Astrocyte (in vitro differentiated cells and primary cell): ENCODE results near the gene RNGTT. TPM values are rescaled to one million over a fixed set of nuclear protein-coding genes. Genes with fewer than 3 reads are reported as not detected.

ENCODE experiments used
- DNase-seq: peaks from one replicate; pipeline ENCODE4 v3.0.0-alpha.2; 2010; ENCODE audit warnings: low read depth
- FAIRE-seq: peaks from 2 replicates; lab custom pipeline; 2011; peaks lifted over from hg19 to GRCh38; lab: Jason Lieb, UNC
- H2AFZ ChIP-seq: 2 replicates; pipeline ENCODE4 v1.6.0; 2012; ENCODE audit warnings: low read depth, low read length, inconsistent platforms
- H3K27ac ChIP-seq: 2 replicates; pipeline ENCODE4 v1.5.1; 2011; ENCODE audit warnings: low read depth, low read length, inconsistent platforms
- H3K27me3 ChIP-seq: 2 replicates; pipeline ENCODE4 v1.6.0; 2011; ENCODE audit warnings: low read length, inconsistent platforms; ENCODE audit not compliant: insufficient read depth
- H3K36me3 ChIP-seq: 2 replicates; pipeline ENCODE4 v1.5.1; 2011; ENCODE audit warnings: low read length, inconsistent platforms; ENCODE audit not compliant: insufficient read depth
- H3K4me1 ChIP-seq: 2 replicates; pipeline ENCODE4 v1.5.1; 2011; ENCODE audit warnings: low read length, inconsistent platforms; ENCODE audit not compliant: insufficient read depth
- H3K4me2 ChIP-seq: 2 replicates; pipeline ENCODE4 v1.6.0; 2012; ENCODE audit warnings: low read length, inconsistent platforms
- H3K4me3 ChIP-seq: 2 replicates; pipeline ENCODE4 v1.5.1; 2011; ENCODE audit warnings: low read depth, mild to moderate bottlenecking, low read length, inconsistent platforms; ENCODE audit not compliant: insufficient read depth
- H3K79me2 ChIP-seq: 2 replicates; pipeline ENCODE4 v1.6.0; 2012; ENCODE audit warnings: mild to moderate bottlenecking, low read length, inconsistent platforms; ENCODE audit not compliant: insufficient read depth
- H3K9ac ChIP-seq: 2 replicates; pipeline ENCODE4 v1.6.0; 2012; ENCODE audit warnings: mild to moderate bottlenecking, low read length, inconsistent platforms
- H3K9me3 ChIP-seq: 2 replicates; pipeline ENCODE4 v1.5.1; 2012; ENCODE audit warnings: low read depth, mild to moderate bottlenecking, low read length, inconsistent platforms; ENCODE audit not compliant: insufficient read depth
- H4K20me1 ChIP-seq: 2 replicates; pipeline ENCODE4 v1.6.0; 2012; ENCODE audit warnings: low read length, inconsistent platforms; ENCODE audit not compliant: insufficient read depth
- H3K27ac Mint-ChIP-seq: one replicate; pipeline ENCODE4 v1.8.0; 2021; ENCODE audit warnings: mild to moderate bottlenecking, mixed read lengths; ENCODE audit not compliant: unreplicated experiment
- H3K27me3 Mint-ChIP-seq: one replicate; pipeline ENCODE4 v1.8.0; 2021; ENCODE audit warnings: low read depth, mixed read lengths; ENCODE audit not compliant: unreplicated experiment
- H3K36me3 Mint-ChIP-seq: one replicate; pipeline ENCODE4 v1.8.0; 2021; ENCODE audit warnings: low read depth, mixed read lengths; ENCODE audit not compliant: unreplicated experiment
- H3K4me1 Mint-ChIP-seq: one replicate; pipeline ENCODE4 v1.8.0; 2021; ENCODE audit warnings: low read depth, mixed read lengths; ENCODE audit not compliant: unreplicated experiment
- H3K4me3 Mint-ChIP-seq: one replicate; pipeline ENCODE4 v1.8.0; 2021; ENCODE audit warnings: mild to moderate bottlenecking, moderate library complexity, mixed read lengths; ENCODE audit not compliant: unreplicated experiment
- H3K9me3 Mint-ChIP-seq: one replicate; pipeline ENCODE4 v1.8.0; 2021; ENCODE audit warnings: mild to moderate bottlenecking, mixed read lengths; ENCODE audit not compliant: unreplicated experiment
- CTCF ChIP-seq: IDR thresholded peaks from 2 replicates; pipeline ENCODE4 v1.5.1; 2011; ENCODE audit warnings: low read depth, mild to moderate bottlenecking, inconsistent platforms, low read length, moderate library complexity; ENCODE audit not compliant: insufficient read depth
- EZH2 ChIP-seq: IDR thresholded peaks from 2 replicates; pipeline ENCODE4 v1.6.1; 2012; ENCODE audit warnings: mild to moderate bottlenecking, low read length, inconsistent platforms; ENCODE audit not compliant: insufficient read depth
- total RNA-seq: library from RNA; stranded (reverse); gene quantifications from 2 replicates; pipeline ENCODE4 v1.2.1, GENCODE V29; 2021

RNGTT gene
- total RNA-seq, 1 donor from 2014 or later = 16.0 TPM

- H3K27me3 ChIP-seq = no peaks in the 10 kb centered on the region
- no peaks in the 10 kb centered on the region for H4K20me1 ChIP-seq
- no peaks in the 10 kb centered on the region for H3K36me3 ChIP-seq
- H3K27ac ChIP-seq = no peak overlapping the region
- no peak overlapping the region for H2AFZ ChIP-seq
- FAIRE-seq = no peak
- H3K79me2 ChIP-seq = no peaks in the 10 kb centered on the region
- H3K4me2 ChIP-seq = no peak overlapping the region
- no peak overlapping the region for H3K4me3 ChIP-seq
- Mint-ChIP-seq H3K27ac (no peak overlapping the region), H3K4me1 (peaks cover 5% of the 10 kb centered on the region), H3K36me3 (peaks cover 21% of the 10 kb centered on the region), H3K9me3 (peaks cover 12% of the 10 kb centered on the region), H3K4me3 (no peak overlapping the region), H3K27me3 (no peaks in the 10 kb centered on the region)
- H3K9ac ChIP-seq = no peak overlapping the region
- DNase-seq = no peak
- TF ChIP-seq EZH2 = no peak
- TF ChIP-seq CTCF = no peak
- peaks cover 3% of the 10 kb centered on the region for H3K9me3 ChIP-seq
- H3K4me1 ChIP-seq = no peaks in the 10 kb centered on the region
These were observed 153.3 kb downstream of the RNGTT start for GRCh38 chr6:88810089-88810488.

GRCh38 chr6:88808381-88808780, 155.0 kb downstream of the RNGTT start:
- H3K9me3 Mint-ChIP-seq = peaks cover 12% of the 10 kb centered on the region
- no peak for DNase-seq

GRCh38 chr6:88807622-88808021, 155.8 kb downstream of the RNGTT start:
- TF ChIP-seq CTCF (no peak), EZH2 (no peak)
- Histone ChIP-seq H3K4me1 (no peaks in the 10 kb centered on the region), H3K4me3 (no peak overlapping the region), H3K27me3 (no peaks in the 10 kb centered on the region), H3K4me2 (no peak overlapping the region), H3K27ac (no peak overlapping the region), H4K20me1 (no peaks in the 10 kb centered on the region), H3K79me2 (no peaks in the 10 kb centered on the region), H3K9me3 (peaks cover 3% of the 10 kb centered on the region), H3K36me3 (no peaks in the 10 kb centered on the region), H2AFZ (no peak overlapping the region), H3K9ac (no peak overlapping the region)
- Mint-ChIP-seq H3K9me3 (peaks cover 12% of the 10 kb centered on the region), H3K4me3 (no peak overlapping the region), H3K27ac (no peak overlapping the region), H3K27me3 (no peaks in the 10 kb centered on the region), H3K4me1 (peaks cover 9% of the 10 kb centered on the region), H3K36me3 (peaks cover 18% of the 10 kb centered on the region)
- DNase-seq (no peak), FAIRE-seq (no peak)

More at GRCh38 chr6:88808381-88808780, 155.0 kb downstream of the RNGTT start:
- no peaks in the 10 kb centered on the region for H3K4me1 ChIP-seq
- H3K27ac ChIP-seq = no peak overlapping the region
- no peaks in the 10 kb centered on the region for H3K36me3 ChIP-seq
- peaks cover 9% of the 10 kb centered on the region for H3K4me1 Mint-ChIP-seq
- no peak overlapping the region for H3K4me3 Mint-ChIP-seq
- H3K79me2 ChIP-seq = no peaks in the 10 kb centered on the region
- H2AFZ ChIP-seq = no peak overlapping the region
- no peaks in the 10 kb centered on the region for H4K20me1 ChIP-seq
- FAIRE-seq = no peak
- TF ChIP-seq EZH2 = no peak
- peaks cover 21% of the 10 kb centered on the region for H3K36me3 Mint-ChIP-seq
- no peak overlapping the region for H3K4me3 ChIP-seq
- H3K27me3 ChIP-seq = no peaks in the 10 kb centered on the region
- peaks cover 3% of the 10 kb centered on the region for H3K9me3 ChIP-seq
- no peak overlapping the region for H3K27ac Mint-ChIP-seq
- H3K9ac ChIP-seq = no peak overlapping the region
- no peaks in the 10 kb centered on the region for H3K27me3 Mint-ChIP-seq
- H3K4me2 ChIP-seq = no peak overlapping the region
